HG03045 (cell line): ENCODE data around the gene MBTPS1.

Experiments
- ATAC-seq: cut with Tn5 transposase; IDR thresholded peaks from one replicate; pipeline ENCODE4 v1.9.1; 2021; ENCODE audit warnings: mild to moderate bottlenecking, moderate library complexity; ENCODE audit not compliant: unreplicated experiment

Gene MBTPS1

GRCh38 chr16:84055366-84055765 is 61.4 kb downstream of the MBTPS1 start:
- ATAC-seq: no peak

GRCh38 chr16:84054916-84055315 is 61.8 kb downstream of the MBTPS1 start:
- no peak for ATAC-seq

GRCh38 chr16:84054271-84054670 is 62.5 kb downstream of the MBTPS1 start:
- no peak for ATAC-seq

- no peak for ATAC-seq
Measured at GRCh38 chr16:84053237-84053636, 63.5 kb downstream of the MBTPS1 start.

GRCh38 chr16:84052071-84052622 is 64.6 kb downstream of the MBTPS1 start:
- ATAC-seq: no peak

GRCh38 chr16:84050316-84050715 is 66.4 kb downstream of the MBTPS1 start:
- ATAC-seq: no peak

- ATAC-seq: no peak
Measured at GRCh38 chr16:84049403-84050060, 67.2 kb downstream of the MBTPS1 start.

- no peak for ATAC-seq
Measured at GRCh38 chr16:84048871-84049270, 67.9 kb downstream of the MBTPS1 start.

GRCh38 chr16:84048270-84048669 is 68.5 kb downstream of the MBTPS1 start:
- no peak for ATAC-seq

GRCh38 chr16:84047626-84048025 is 69.1 kb downstream of the MBTPS1 start:
- no peak for ATAC-seq

- ATAC-seq: no peak
Measured at GRCh38 chr16:84047206-84047605, 69.5 kb downstream of the MBTPS1 start.

GRCh38 chr16:84045818-84046470 is 70.8 kb downstream of the MBTPS1 start:
- ATAC-seq: no peak

- ATAC-seq: no peak
Measured at GRCh38 chr16:84045001-84045817, 71.5 kb downstream of the MBTPS1 start.

GRCh38 chr16:84044118-84044488 is 72.6 kb downstream of the MBTPS1 start:
- no peak for ATAC-seq

- no peak for ATAC-seq
Measured at GRCh38 chr16:84043486-84044117, 73.1 kb downstream of the MBTPS1 start.

GRCh38 chr16:84042879-84043485 is 73.8 kb downstream of the MBTPS1 start:
- ATAC-seq: no peak

- ATAC-seq: no peak
Measured at GRCh38 chr16:84042308-84042878, 74.3 kb downstream of the MBTPS1 start, which contains the start of gene SLC38A8. TSS of gene SLC38A8 (minus strand) at chr16:84042795. CDS start at chr16:84042157, 638 bp downstream.

GRCh38 chr16:84041881-84042280 is 74.9 kb downstream of the MBTPS1 start:
- no peak for ATAC-seq

- ATAC-seq: no peak
Measured at GRCh38 chr16:84040823-84041820, 75.6 kb downstream of the MBTPS1 start.
